ENCODE results near the gene IL20RB. TPM values are rescaled to one million over a fixed set of nuclear protein-coding genes. Genes with fewer than 3 reads are reported as not detected.

Gene IL20RB
- total RNA-seq, 2 experiments from 2014 or later: 1.1 to 3.1 TPM

DNA sequence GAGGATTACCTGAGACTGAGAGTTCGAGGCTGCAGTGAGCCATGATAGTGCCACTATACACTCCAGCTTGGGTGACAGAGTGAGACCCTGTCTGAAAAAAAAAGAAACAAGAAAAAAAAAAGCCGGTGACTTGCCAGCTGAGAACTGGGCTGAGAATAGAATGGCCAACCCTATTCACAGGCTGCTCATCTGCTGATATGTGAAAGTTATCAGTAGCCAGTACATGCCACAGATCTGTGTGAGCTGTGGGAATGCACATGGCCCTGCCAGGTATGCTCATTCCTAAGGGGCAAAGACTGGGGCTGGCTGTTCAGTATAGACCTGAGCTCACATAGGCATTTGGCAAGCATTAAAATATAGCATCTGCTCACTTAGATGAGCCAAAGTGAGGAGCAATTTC is 30.9 kb downstream of the IL20RB start:
- CTCF ChIA-PET (ENCODE audit: unreplicated experiment): no interaction called here
- TF ChIP-seq, protein P1, sequence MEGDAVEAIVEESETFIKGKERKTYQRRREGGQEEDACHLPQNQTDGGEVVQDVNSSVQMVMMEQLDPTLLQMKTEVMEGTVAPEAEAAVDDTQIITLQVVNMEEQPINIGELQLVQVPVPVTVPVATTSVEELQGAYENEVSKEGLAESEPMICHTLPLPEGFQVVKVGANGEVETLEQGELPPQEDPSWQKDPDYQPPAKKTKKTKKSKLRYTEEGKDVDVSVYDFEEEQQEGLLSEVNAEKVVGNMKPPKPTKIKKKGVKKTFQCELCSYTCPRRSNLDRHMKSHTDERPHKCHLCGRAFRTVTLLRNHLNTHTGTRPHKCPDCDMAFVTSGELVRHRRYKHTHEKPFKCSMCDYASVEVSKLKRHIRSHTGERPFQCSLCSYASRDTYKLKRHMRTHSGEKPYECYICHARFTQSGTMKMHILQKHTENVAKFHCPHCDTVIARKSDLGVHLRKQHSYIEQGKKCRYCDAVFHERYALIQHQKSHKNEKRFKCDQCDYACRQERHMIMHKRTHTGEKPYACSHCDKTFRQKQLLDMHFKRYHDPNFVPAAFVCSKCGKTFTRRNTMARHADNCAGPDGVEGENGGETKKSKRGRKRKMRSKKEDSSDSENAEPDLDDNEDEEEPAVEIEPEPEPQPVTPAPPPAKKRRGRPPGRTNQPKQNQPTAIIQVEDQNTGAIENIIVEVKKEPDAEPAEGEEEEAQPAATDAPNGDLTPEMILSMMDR (conservative IDR thresholded peaks at IDR 0.05; ENCODE audit: low read length): no peak
- TF ChIP-seq EZH2phosphoT487 (IDR thresholded peaks at IDR 0.05; ENCODE audit: borderline replicate concordance, low read depth, low read length): no peak
- Histone ChIP-seq H4K20me1 (ENCODE audit: insufficient read depth, low read length) (no peaks in the 10 kb centered on the region), H3K4me1 (ENCODE audit: insufficient read depth, low read length, poor library complexity, severe bottlenecking) (no peaks in the 10 kb centered on the region), H3K27ac (ENCODE audit: low read depth, low read length, poor library complexity, severe bottlenecking) (no peak overlapping the region), H3K4me2 (ENCODE audit: low read length) (no peak overlapping the region), H3K36me3 (ENCODE audit: insufficient read depth, low read length) (no peaks in the 10 kb centered on the region), H3K4me3 (ENCODE audit: low read depth, low read length, poor library complexity, severe bottlenecking) (no peak overlapping the region), H3K9me3 (ENCODE audit: low read length) (no peaks in the 10 kb centered on the region), H3K9me2 (ENCODE audit: insufficient read depth, low read length) (no peaks in the 10 kb centered on the region), H3K79me2 (ENCODE audit: insufficient read depth, low read depth, low read length) (no peaks in the 10 kb centered on the region), H2AFZ (ENCODE audit: low read length) (no peak overlapping the region)
- no peak for DNase-seq (ENCODE audit: low spot score)
- intact Hi-C loops (cut with micrococcal nuclease; ENCODE audit: unreplicated experiment): no loop called here
- no TSS peak for BruUV-seq (replicated peaks)
- POLR2A ChIA-PET: no interaction called here

DNA sequence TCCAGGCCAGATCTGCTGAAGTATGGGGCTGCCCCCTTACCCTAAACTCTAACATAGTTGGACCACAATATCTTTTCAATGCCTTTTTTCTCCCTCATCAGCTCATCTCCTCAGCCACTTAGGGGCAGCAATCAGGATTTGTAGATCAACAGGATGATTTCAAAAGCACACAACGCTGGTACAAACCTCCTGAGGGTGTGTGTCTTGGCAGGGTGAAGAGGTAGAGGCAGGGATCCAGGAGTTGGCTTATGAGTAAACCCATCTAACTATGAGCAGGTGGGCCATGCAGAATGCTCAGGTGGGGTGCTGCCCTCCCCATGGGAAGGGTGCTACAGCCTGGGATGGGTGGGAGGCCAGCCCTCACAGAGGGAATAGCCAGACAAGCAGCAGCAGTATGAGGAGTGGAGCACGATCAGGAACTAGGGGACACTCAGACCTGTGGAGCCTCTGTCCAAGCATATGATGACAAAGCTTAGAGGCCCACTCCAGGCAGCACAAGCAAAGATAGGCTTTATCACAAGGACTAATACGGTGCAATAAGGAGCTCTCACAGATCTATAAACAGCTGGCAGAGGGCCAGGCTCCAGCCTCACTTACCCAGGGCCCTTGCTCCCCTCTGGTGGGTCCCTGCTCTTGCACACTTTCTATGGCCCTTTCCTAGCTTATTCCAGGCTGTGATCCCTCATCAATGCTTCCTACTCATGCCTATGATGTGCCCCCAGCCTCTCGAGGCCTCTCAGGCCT is 32.2 kb downstream of the IL20RB start:
- H3K27ac ChIP-seq (ENCODE audit: low read depth, low read length, poor library complexity, severe bottlenecking): no peak overlapping the region
- H2AFZ ChIP-seq (ENCODE audit: low read length): no peak overlapping the region
- no peak for DNase-seq (ENCODE audit: low spot score)
- TF ChIP-seq EZH2phosphoT487 (IDR thresholded peaks at IDR 0.05; ENCODE audit: borderline replicate concordance, low read depth, low read length): no peak
- TF ChIP-seq, protein P1 (conservative IDR thresholded peaks at IDR 0.05; ENCODE audit: low read length): no peak
- ChIA-PET CTCF (ENCODE audit: unreplicated experiment) (no interaction called here), POLR2A (interaction anchor here (0.5 to 0.6 kb wide), 2 partner anchors 129 to 537 kb away, joined by 3 to 4 read pairs; no protein-coding TSS in a partner anchor)
- intact Hi-C loops (cut with micrococcal nuclease; ENCODE audit: unreplicated experiment): no loop called here
- no peaks in the 10 kb centered on the region for H3K4me1 ChIP-seq (ENCODE audit: insufficient read depth, low read length, poor library complexity, severe bottlenecking)
- H3K36me3 ChIP-seq (ENCODE audit: insufficient read depth, low read length): no peaks in the 10 kb centered on the region
- no TSS peak for BruUV-seq (replicated peaks)
- no peak overlapping the region for H3K4me2 ChIP-seq (ENCODE audit: low read length)
- H4K20me1 ChIP-seq (ENCODE audit: insufficient read depth, low read length): no peaks in the 10 kb centered on the region
- H3K79me2 ChIP-seq (ENCODE audit: insufficient read depth, low read depth, low read length): no peaks in the 10 kb centered on the region
- H3K9me2 ChIP-seq (ENCODE audit: insufficient read depth, low read length): no peaks in the 10 kb centered on the region
- no peaks in the 10 kb centered on the region for H3K9me3 ChIP-seq (ENCODE audit: low read length)
- no peak overlapping the region for H3K4me3 ChIP-seq (ENCODE audit: low read depth, low read length, poor library complexity, severe bottlenecking)

DNA sequence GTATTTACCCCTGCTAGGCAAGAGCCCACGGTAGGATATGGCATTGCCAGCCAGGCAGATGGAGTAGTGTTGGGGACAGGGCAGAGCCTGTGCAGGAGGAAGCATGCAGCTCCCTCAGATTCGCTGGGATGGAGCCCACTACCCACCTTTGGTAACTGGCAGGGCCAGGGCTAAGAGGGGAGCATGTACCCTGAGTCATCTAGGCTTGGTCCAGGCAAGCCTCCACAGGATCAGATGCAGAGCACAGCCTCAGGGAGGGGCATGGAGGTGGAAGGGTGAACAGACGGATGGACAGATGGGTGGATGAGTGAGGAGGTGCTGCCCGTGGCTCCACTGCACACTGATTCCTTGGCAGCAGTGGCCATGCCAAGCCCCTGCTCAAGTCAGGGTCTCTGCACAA is 33.0 kb downstream of the IL20RB start:
- no peak for TF ChIP-seq EZH2phosphoT487 (IDR thresholded peaks at IDR 0.05; ENCODE audit: borderline replicate concordance, low read depth, low read length)
- TF ChIP-seq, protein P1 (conservative IDR thresholded peaks at IDR 0.05; ENCODE audit: low read length): no peak

More for the DNA sequence above, 33.0 kb downstream of the IL20RB start:
- Histone ChIP-seq H3K79me2 (ENCODE audit: insufficient read depth, low read depth, low read length) (no peaks in the 10 kb centered on the region), H3K27ac (ENCODE audit: low read depth, low read length, poor library complexity, severe bottlenecking) (no peak overlapping the region), H2AFZ (ENCODE audit: low read length) (no peak overlapping the region), H3K9me2 (ENCODE audit: insufficient read depth, low read length) (no peaks in the 10 kb centered on the region), H3K4me3 (ENCODE audit: low read depth, low read length, poor library complexity, severe bottlenecking) (no peak overlapping the region), H4K20me1 (ENCODE audit: insufficient read depth, low read length) (no peaks in the 10 kb centered on the region), H3K4me2 (ENCODE audit: low read length) (no peak overlapping the region), H3K36me3 (ENCODE audit: insufficient read depth, low read length) (no peaks in the 10 kb centered on the region), H3K4me1 (ENCODE audit: insufficient read depth, low read length, poor library complexity, severe bottlenecking) (no peaks in the 10 kb centered on the region), H3K9me3 (ENCODE audit: low read length) (no peaks in the 10 kb centered on the region)
- ChIA-PET CTCF (ENCODE audit: unreplicated experiment) (no interaction called here), POLR2A (no interaction called here)
- intact Hi-C loops (cut with micrococcal nuclease; ENCODE audit: unreplicated experiment): no loop called here
- DNase-seq (ENCODE audit: low spot score): no peak
- BruUV-seq (replicated peaks): no TSS peak

All from OCI-LY7 (cell line).